Esophagus (tissue), 2 donors: ENCODE measurements around the gene FNBP1L. TPM values are rescaled to one million over a fixed set of nuclear protein-coding genes. Genes with fewer than 3 reads are reported as not detected.
A peak's percentile ranks its signal among the peaks of the same experiment; 100 is the strongest.

Source experiments
- H3K27ac ChIP-seq, 2 donors: one replicate each; pipeline ENCODE4 v1.5.1; 2013; ENCODE audit warnings: low read depth in 2 of 2, mild to moderate bottlenecking in 2 of 2, inconsistent platforms in 1 of 2, low read length in 1 of 2, moderate library complexity in 1 of 2
- H3K27me3 ChIP-seq, 2 donors: one replicate each; pipeline ENCODE4 v1.6.1; 2013; ENCODE audit warnings: low read length in 2 of 2, control low read depth in 1 of 2, mild to moderate bottlenecking in 1 of 2; ENCODE audit not compliant: insufficient read depth in 2 of 2, control insufficient read depth in 1 of 2
- H3K36me3 ChIP-seq, 2 donors: one replicate each; pipeline ENCODE4 v1.6.1; 2013; ENCODE audit warnings: low read length in 1 of 2; ENCODE audit not compliant: control insufficient read depth in 2 of 2, insufficient read depth in 2 of 2
- H3K4me1 ChIP-seq, 2 donors: one replicate each; pipeline ENCODE4 v1.6.1; 2013; ENCODE audit warnings: low read length in 1 of 2; ENCODE audit not compliant: control insufficient read depth in 2 of 2, insufficient read depth in 2 of 2
- H3K4me3 ChIP-seq, 2 donors: one replicate each; pipeline ENCODE4 v1.5.1; 2013; ENCODE audit warnings: low read length in 2 of 2, mild to moderate bottlenecking in 2 of 2, low read depth in 1 of 2, moderate library complexity in 1 of 2
- H3K9me3 ChIP-seq, 2 donors: one replicate each; pipeline ENCODE4 v1.6.1; 2013; ENCODE audit warnings: mild to moderate bottlenecking in 2 of 2, low read depth in 1 of 2, low read length in 1 of 2, moderate library complexity in 1 of 2; ENCODE audit not compliant: control insufficient read depth in 2 of 2, insufficient read depth in 1 of 2
- WGBS, 2 donors: extraction: QIAGEN DNeasy Blood & Tissue Kit; methylation state at CpG; one replicate each; pipeline ENCODE4 v1.1.7; 2013; 5-methylcytosine and 5-hydroxymethylcytosine counted together
- polyA plus RNA-seq, 2 donors: library from polyadenylated mRNA; stranded (reverse); fragments of 200-250 nt; gene quantifications; one replicate each; pipeline ENCODE4 v1.2.3, GENCODE V29; 2013
- donor health status: healthy with polysubstance abuse.
- donor health status: Bipolar disorder and iron deficiency.

Gene FNBP1L
- polyA plus RNA-seq, result 1 to 10 TPM; 4.7 to 7.9 TPM

DNA sequence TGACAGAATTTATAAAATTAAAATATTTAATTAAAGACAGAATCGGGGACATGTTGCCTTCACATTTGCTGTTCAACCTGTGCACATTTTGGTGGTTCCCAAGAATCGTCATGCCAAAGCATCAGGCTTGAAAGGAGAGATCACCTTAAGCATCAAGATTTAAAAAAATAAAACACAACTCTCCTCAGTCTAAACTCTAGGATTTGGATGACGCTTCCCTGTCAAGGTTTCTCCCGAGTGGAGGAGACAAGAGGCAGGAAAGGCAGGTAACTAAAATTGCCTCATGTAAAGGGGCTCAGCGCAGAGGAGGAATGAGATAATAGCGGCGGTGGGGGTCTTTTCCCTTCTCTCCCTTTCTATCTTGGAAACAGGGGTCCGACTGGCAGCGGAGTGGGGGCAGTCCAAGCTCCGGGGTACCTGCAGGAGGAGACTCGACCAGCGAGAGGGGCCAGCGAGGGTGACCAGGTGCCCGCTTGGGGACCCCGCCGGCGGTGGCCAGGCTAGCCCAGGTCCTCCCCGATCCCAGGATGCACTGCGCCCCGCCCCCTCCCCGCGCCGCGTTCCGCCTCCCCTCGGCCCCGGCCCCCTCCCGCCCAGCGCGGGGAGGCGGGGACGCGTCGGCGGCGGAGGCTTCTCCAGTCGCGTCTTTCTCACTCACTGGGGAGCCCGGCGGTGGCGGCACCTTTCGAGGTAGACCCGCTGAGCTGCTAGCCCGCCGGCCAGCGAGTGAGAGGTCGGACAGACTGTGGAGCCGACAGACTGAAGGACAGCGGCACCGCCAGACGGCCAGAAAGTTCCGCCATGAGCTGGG is at the start of gene FNBP1L:
FNBP1L (plus strand) TSS at position 638 of the 811 bp plus-strand sequence; CDS start at position 802, 164 bp downstream.
- Histone ChIP-seq H3K27ac (peak within 1 kb of the TSS; percentile 94 to 96), H3K4me3 (peak within 1 kb of the TSS; percentile 60 to 92), H3K9me3 (no peaks in the 10 kb centered on the region), H3K4me1 (no peaks in the 10 kb centered on the region), H3K36me3 (no peaks in the 10 kb centered on the region), H3K27me3 (no peaks in the 10 kb centered on the region)
- WGBS, 2 donors, result 1% methylated on average over 42 to 52 of the region's 52 CpGs

DNA sequence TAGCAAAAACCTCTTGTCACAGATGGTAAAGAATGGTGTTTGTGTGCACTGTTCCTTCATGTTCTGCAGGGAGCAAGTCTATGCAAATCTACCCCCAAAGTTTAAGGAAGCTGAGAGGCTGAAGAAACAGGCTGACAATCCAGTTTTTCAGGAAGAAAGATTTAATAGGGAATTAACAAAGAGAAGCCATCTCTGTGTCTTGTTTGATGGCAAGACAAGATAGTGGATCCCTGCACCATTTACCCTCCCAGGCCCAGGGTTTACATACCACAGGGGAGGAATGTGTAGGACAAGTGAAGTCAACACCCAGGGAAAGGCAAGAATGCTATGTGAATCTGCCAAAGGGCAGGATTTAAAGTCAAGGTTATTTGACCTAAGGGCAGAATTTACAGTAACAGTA is 48.1 kb upstream of the FNBP1L start:
- no peaks in the 10 kb centered on the region for H3K4me1 ChIP-seq
- no peaks in the 10 kb centered on the region for H3K36me3 ChIP-seq
- no peak overlapping the region for H3K27ac ChIP-seq
- H3K27me3 ChIP-seq, result no peaks in the 10 kb centered on the region
- H3K4me3 ChIP-seq, result no peak overlapping the region
- H3K9me3 ChIP-seq, result no peaks in the 10 kb centered on the region

DNA sequence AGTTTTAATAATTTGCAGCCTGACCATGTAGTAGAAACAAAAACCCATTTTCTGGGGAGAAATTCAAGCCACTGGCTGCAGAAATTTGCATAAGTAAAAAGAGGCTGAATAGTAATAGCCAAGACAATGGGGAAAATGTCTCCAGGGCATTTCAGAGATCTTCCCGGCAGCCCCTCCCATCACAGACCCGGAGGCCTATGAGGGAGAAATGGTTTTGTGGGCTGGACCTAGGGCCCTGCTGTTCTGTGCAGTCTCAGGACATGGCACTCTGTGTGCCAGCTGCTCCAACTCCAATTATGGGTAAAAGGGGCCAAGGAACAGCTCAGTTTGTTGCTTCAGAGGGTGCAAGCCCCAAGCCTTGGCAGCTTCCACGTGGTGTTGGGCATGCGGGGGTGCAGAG is 39.7 kb upstream of the FNBP1L start:
- Histone ChIP-seq H3K4me1 (no peaks in the 10 kb centered on the region), H3K36me3 (no peaks in the 10 kb centered on the region), H3K4me3 (no peak overlapping the region), H3K27ac (no peak overlapping the region), H3K27me3 (no peaks in the 10 kb centered on the region), H3K9me3 (no peaks in the 10 kb centered on the region)
- WGBS, 2 donors, result 81 to 85% methylated on average over 4 of the region's 4 CpGs

DNA sequence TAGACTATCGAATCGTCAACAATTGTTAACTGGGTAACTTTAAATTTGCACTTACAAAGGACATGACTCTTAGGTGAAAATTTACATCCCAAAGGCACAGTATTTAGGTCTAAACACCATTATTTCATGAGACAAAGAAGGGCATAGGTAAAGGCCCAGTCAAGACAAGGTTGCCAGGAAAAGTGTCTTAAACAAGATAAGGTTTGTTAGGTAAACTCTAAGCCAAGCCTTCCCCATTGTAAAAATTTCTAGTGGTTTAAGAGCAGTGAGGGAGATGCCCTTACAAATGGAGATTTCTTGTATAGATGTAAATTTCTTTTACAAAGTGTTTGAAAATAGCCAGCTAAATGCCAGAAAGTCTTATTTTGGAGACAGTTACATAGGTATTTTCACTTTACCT is 36.9 kb upstream of the FNBP1L start:
- H3K4me3 ChIP-seq, result no peak overlapping the region
- 81 to 83% methylated on average over 2 of the region's 2 CpGs for WGBS, 2 donors

DNA sequence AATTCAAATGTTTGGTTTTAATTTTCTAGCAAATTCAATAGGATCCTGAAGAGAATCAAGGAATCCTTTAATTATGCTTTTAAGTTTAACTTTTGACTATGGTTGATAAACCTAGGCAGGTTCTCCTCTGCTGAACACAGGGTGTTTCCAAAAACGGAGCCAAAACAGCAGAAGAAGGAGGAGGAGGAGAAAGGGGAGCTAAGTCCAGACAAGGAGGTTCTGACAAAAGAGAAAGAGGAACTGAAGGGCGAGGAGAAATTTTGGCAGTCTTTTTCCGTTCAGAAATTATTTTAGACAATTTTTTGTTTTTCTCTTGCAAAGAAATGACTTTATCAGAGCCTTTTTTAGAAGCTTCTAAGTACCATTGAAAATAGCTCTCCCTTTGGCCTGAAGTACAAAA is 33.2 kb upstream of the FNBP1L start:
- H3K36me3 ChIP-seq, result no peaks in the 10 kb centered on the region
- no peaks in the 10 kb centered on the region for H3K9me3 ChIP-seq
- no peaks in the 10 kb centered on the region for H3K27me3 ChIP-seq
- WGBS, 2 donors, result 26 to 40% methylated on average over 3 of the region's 3 CpGs
- no peak overlapping the region for H3K27ac ChIP-seq
- no peaks in the 10 kb centered on the region for H3K4me1 ChIP-seq
- H3K4me3 ChIP-seq, result no peak overlapping the region

More for the DNA sequence above, 36.9 kb upstream of the FNBP1L start:
- Histone ChIP-seq H3K36me3 (no peaks in the 10 kb centered on the region), H3K4me1 (no peaks in the 10 kb centered on the region), H3K9me3 (no peaks in the 10 kb centered on the region), H3K27me3 (no peaks in the 10 kb centered on the region), H3K27ac (no peak overlapping the region)

DNA sequence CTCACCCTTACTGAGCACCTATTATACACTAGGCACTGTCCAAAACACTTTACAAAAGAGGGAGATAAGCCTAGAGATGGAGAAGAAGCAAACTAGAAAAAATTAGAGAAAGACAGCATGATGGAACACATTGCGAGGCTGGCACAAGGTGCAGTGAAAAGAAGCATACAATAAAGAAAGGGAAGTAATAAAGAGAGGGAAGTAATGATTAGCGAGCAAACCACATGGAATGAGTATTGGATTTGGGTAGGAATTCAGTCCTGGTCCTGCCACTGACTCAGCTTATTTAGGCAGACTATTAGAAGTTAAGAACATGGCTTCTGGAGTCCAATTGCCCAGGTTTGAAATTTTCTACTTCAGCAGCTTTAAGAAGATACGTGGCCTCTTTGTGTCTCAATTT is 32.6 kb upstream of the FNBP1L start:
- WGBS, 2 donors, result 90% methylated on average over 3 of the region's 3 CpGs
- no peaks in the 10 kb centered on the region for H3K9me3 ChIP-seq
- no peaks in the 10 kb centered on the region for H3K36me3 ChIP-seq
- H3K4me1 ChIP-seq, result no peaks in the 10 kb centered on the region
- H3K27me3 ChIP-seq, result no peaks in the 10 kb centered on the region
- no peak overlapping the region for H3K27ac ChIP-seq
- H3K4me3 ChIP-seq, result no peak overlapping the region

DNA sequence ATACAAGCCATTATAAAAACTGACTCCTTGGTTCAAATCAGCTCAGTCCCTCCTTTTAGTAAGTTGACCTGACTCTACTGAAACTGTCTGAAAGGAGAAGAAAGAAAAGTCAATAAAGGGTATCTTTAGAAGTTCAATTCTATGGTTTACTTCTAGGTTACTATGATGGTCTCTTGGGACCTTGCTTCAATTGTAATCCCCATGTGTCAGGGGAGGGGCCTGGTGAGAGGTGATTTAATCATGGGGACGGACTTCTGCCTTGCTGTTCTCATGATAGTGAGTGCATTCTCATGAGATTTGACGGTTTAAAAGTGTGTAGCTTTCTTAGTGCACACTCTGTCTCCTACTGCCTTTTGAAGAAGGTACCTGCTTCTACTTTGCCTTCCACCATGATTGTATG is 31.7 kb upstream of the FNBP1L start:
- H3K27ac ChIP-seq, result no peak overlapping the region
- WGBS, 2 donors, result 94 to 95% methylated on average over 2 of the region's 2 CpGs
- no peaks in the 10 kb centered on the region for H3K36me3 ChIP-seq
- H3K4me1 ChIP-seq, result no peaks in the 10 kb centered on the region
- H3K27me3 ChIP-seq, result no peaks in the 10 kb centered on the region
- no peaks in the 10 kb centered on the region for H3K9me3 ChIP-seq
- H3K4me3 ChIP-seq, result no peak overlapping the region

DNA sequence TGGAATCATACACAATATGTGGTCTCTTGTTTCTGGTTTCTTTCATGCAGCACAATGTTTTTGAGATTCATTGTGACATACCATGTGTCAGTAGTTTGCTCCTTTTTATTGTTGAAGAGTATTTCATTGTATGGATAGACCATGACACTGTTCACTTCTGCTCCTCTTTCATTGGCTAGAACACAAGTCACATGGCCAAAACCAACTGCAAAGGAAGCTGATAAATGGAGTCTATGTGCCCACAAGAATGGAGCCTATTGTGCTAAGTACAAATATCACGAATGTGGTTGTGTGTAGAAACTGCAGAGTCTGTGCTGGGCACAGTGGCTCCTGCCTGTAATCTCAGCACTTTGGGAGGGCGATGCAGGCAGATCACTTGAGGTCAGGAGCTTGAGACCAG is 28.6 kb upstream of the FNBP1L start:
- H3K36me3 ChIP-seq, result no peaks in the 10 kb centered on the region
- H3K27ac ChIP-seq, result no peak overlapping the region
- no peaks in the 10 kb centered on the region for H3K4me1 ChIP-seq
- H3K4me3 ChIP-seq, result no peak overlapping the region
- no peaks in the 10 kb centered on the region for H3K27me3 ChIP-seq
- no peaks in the 10 kb centered on the region for H3K9me3 ChIP-seq
- 87 to 92% methylated on average over 2 of the region's 2 CpGs for WGBS, 2 donors

DNA sequence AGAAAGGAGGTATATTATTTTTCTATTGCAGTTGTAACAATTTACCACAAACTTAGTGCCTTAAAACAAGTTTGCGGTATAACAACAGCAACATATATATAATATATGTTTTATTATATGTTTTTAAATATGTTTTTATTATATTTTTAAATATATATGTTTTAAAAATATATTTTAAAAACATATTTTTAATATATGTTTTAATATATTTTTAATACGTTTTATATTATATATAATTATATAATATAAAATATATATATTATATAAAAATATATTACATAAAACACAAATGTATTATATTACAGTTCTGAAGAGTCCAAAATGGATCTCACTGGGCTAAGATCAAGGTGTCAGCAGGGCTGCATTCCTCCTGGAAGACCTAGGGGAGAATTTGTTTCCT is 27.5 kb upstream of the FNBP1L start:
- Histone ChIP-seq H3K4me1 (no peaks in the 10 kb centered on the region), H3K4me3 (no peak overlapping the region), H3K27ac (no peak overlapping the region), H3K36me3 (no peaks in the 10 kb centered on the region), H3K27me3 (no peaks in the 10 kb centered on the region), H3K9me3 (no peaks in the 10 kb centered on the region)
- WGBS, 2 donors, result 92 to 94% methylated on average over 2 of the region's 2 CpGs

DNA sequence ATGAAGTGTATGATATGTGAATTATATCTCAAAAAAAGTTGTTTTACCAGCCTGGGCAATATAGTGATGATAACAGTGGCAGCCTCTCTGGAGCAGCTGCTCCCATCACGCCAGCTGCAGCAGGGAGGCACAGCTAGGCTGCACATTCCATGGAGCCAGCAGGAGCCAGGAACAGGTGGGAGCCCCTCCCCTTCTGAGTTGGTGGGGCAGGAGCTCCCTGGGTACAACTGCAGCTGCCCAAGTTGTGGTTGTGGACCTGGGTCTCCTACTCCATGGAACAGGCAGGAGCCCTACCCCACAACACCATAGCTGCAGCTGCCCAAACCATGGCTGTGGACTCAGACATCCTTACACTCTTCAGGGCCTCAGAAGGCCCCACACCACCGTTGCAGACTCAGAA is 21.7 kb upstream of the FNBP1L start:
- Histone ChIP-seq H3K4me3 (no peak overlapping the region), H3K27me3 (no peaks in the 10 kb centered on the region), H3K36me3 (no peaks in the 10 kb centered on the region), H3K4me1 (no peaks in the 10 kb centered on the region), H3K27ac (no peak overlapping the region), H3K9me3 (no peaks in the 10 kb centered on the region)
- WGBS, 2 donors, result 75 to 81% methylated on average over 2 of the region's 2 CpGs
